ENCODE results near the gene TMEM200A. TPM values are rescaled to one million over a fixed set of nuclear protein-coding genes. Genes with fewer than 3 reads are reported as not detected.
A peak's percentile ranks its signal among the peaks of the same experiment; 100 is the strongest.

Gene TMEM200A
- total and polyA plus RNA-seq, 2 of the 8 experiments (the other 6 are each of a cell fraction or from before 2014, with no cell fraction given) = 6.2 to 13.9 TPM

- peaks cover 0 to 9% of the 10 kb centered on the region in 2 experiments; a peak in 2 of 4 replicates for H3K79me2 ChIP-seq (ENCODE audit: control insufficient read depth in 1 of 2, insufficient read depth in 2 of 2, low read length in 2 of 2)
- H2BK15ac ChIP-seq (ENCODE audit: low read length) = no peak overlapping the region
- no peak overlapping the region for H3K18ac ChIP-seq (ENCODE audit: extremely low read depth, low read length)
- no peak overlapping the region for H3K56ac ChIP-seq (replicated peaks; ENCODE audit: insufficient read length, low read depth, low read length)
- FAIRE-seq = peak; percentile 19
- WGBS, 2 experiments (ENCODE audit: extremely low coverage in 1 of 2, insufficient coverage in 1 of 2, insufficient read length in 1 of 2, insufficient replicate concordance in 2 of 2, low coverage in 1 of 2, low lambda C conversion rate in 2 of 2, missing lambda C conversion rate in 1 of 2) = 28% methylated on average over 2 of the region's 2 CpGs; no CpG with 5 or more reads in 1 of the 2 experiments
- POLR2A ChIA-PET (ENCODE audit: partially characterized antibody) = no interaction called here
- no peak overlapping the region for H4K8ac ChIP-seq (ENCODE audit: extremely low read depth, insufficient read depth, low read length)
- peaks cover 0 to 17% (median 3%) of the 10 kb centered on the region in 4 experiments; a peak in 3 of 7 replicates for H3K4me1 ChIP-seq (replicated peaks in 1 of 4; ENCODE audit: control insufficient read depth in 3 of 4, insufficient read depth in 4 of 4, low read length in 3 of 4)
- H3K27ac ChIP-seq (ENCODE audit: low read depth, low read length) = no peak overlapping the region
- no peak overlapping the region for H2BK120ac ChIP-seq (replicated peaks; ENCODE audit: low read depth, low read length)
- peaks cover 0 to 3% of the 10 kb centered on the region in 2 experiments for H4K20me1 ChIP-seq (replicated peaks in 1 of 2; ENCODE audit: control insufficient read depth in 1 of 2, insufficient read depth in 2 of 2, low read length in 2 of 2)
- H3K14ac ChIP-seq (ENCODE audit: insufficient read length) = no peak overlapping the region
- H3K79me1 ChIP-seq (ENCODE audit: low read depth, low read length) = no peaks in the 10 kb centered on the region
- H3K4ac ChIP-seq (replicated peaks; ENCODE audit: insufficient read length, low read depth, low read length) = no peak overlapping the region
- 0 out of 8 replicates have a peak overlapping the region, but pooled peaks of 1 of the 4 experiments have one; percentile 1 for H3K4me3 ChIP-seq (ENCODE audit: extremely low read depth in 1 of 4, insufficient read depth in 2 of 4, low read depth in 3 of 4, low read length in 4 of 4)
- no peaks in the 10 kb centered on the region for H3K23me2 ChIP-seq (ENCODE audit: low read depth, low read length)
- H3K4me2 ChIP-seq (ENCODE audit: insufficient read depth in 1 of 2, low read depth in 2 of 2, low read length in 2 of 2) = no peak overlapping the region
- no peak overlapping the region for H3K9ac ChIP-seq (replicated peaks in 1 of 4; ENCODE audit: extremely low read depth in 1 of 4, low read depth in 3 of 4, low read length in 3 of 4)
- CTCF ChIA-PET (ENCODE audit: partially characterized antibody) = interaction anchor here (0.9 to 1.1 kb wide), 2 partner anchors 8 to 9 kb away, joined by 3 to 4 read pairs; partner anchors contain the start of gene TMEM200A
- H4K91ac ChIP-seq (replicated peaks; ENCODE audit: insufficient read length, low read length) = no peak overlapping the region
- no peaks in the 10 kb centered on the region for H3K36me3 ChIP-seq (ENCODE audit: control insufficient read depth in 2 of 4, insufficient read depth in 4 of 4, low read length in 3 of 4)
- H3K27me3 ChIP-seq (replicated peaks in 1 of 4; ENCODE audit: control insufficient read depth in 3 of 4, extremely low read depth in 1 of 4, insufficient read depth in 3 of 4, low read length in 3 of 4) = no peaks in the 10 kb centered on the region
- no peak overlapping the region for H2BK12ac ChIP-seq (ENCODE audit: low read depth, low read length)
- no peak overlapping the region for H4K5ac ChIP-seq (ENCODE audit: insufficient read length, low read depth, low read length)
- H3K9me3 ChIP-seq (ENCODE audit: insufficient read depth in 2 of 2, low read depth in 1 of 2, low read length in 1 of 2) = no peaks in the 10 kb centered on the region
- H2AFZ ChIP-seq (ENCODE audit: low read length) = no peak overlapping the region
- no peak overlapping the region for H2BK20ac ChIP-seq (ENCODE audit: low read length)
- H2AK5ac ChIP-seq (ENCODE audit: low read depth, low read length) = no peak overlapping the region
- DNase-seq (ENCODE audit: low read depth in 1 of 2, low spot score in 2 of 2) = no peak
- H3K23ac ChIP-seq (ENCODE audit: insufficient read length) = no peak overlapping the region
- H2BK5ac ChIP-seq (ENCODE audit: low read depth, low read length) = no peak overlapping the region
- TF ChIP-seq SP2 (IDR thresholded peaks at IDR 0.05; ENCODE audit: low read length) (no peak), CTBP2 (IDR thresholded peaks at IDR 0.05; ENCODE audit: borderline replicate concordance, insufficient read depth, insufficient read length, low read length) (no peak), HDAC2 (IDR thresholded peaks at IDR 0.05; ENCODE audit: borderline replicate concordance in 1 of 2, low read depth in 2 of 2, low read length in 2 of 2) (no peak), GABPA (IDR thresholded peaks at IDR 0.05; ENCODE audit: borderline replicate concordance, insufficient read depth, low read length) (no peak), RFX5 (IDR thresholded peaks at IDR 0.05; ENCODE audit: borderline replicate concordance, low read depth, low read length) (no peak), KDM5A (IDR thresholded peaks at IDR 0.05; ENCODE audit: low read length) (no peak), GTF2F1 (IDR thresholded peaks at IDR 0.05; ENCODE audit: borderline replicate concordance, low read depth, low read length) (no peak), SP4 (IDR thresholded peaks at IDR 0.05; ENCODE audit: low read length) (no peak), BACH1 (IDR thresholded peaks at IDR 0.05; ENCODE audit: low read length) (no peak), POLR2AphosphoS5 (IDR thresholded peaks at IDR 0.05; ENCODE audit: low read depth, low read length) (no peak), HDAC6 (IDR thresholded peaks at IDR 0.05; ENCODE audit: low read depth, low read length) (no peak), ZNF274 (IDR thresholded peaks at IDR 0.05; ENCODE audit: borderline replicate concordance, extremely low read depth, low read length) (no peak), CBX8 (IDR thresholded peaks at IDR 0.05; ENCODE audit: borderline replicate concordance, low read depth, low read length) (no peak), POU5F1 (IDR thresholded peaks at IDR 0.05; ENCODE audit: low read depth, low read length) (no peak)
Measured at GRCh38 chr6:130373992-130374391, 8.2 kb downstream of the TMEM200A start.
